ENCODE measurements around the gene TP53TG5.

DNA sequence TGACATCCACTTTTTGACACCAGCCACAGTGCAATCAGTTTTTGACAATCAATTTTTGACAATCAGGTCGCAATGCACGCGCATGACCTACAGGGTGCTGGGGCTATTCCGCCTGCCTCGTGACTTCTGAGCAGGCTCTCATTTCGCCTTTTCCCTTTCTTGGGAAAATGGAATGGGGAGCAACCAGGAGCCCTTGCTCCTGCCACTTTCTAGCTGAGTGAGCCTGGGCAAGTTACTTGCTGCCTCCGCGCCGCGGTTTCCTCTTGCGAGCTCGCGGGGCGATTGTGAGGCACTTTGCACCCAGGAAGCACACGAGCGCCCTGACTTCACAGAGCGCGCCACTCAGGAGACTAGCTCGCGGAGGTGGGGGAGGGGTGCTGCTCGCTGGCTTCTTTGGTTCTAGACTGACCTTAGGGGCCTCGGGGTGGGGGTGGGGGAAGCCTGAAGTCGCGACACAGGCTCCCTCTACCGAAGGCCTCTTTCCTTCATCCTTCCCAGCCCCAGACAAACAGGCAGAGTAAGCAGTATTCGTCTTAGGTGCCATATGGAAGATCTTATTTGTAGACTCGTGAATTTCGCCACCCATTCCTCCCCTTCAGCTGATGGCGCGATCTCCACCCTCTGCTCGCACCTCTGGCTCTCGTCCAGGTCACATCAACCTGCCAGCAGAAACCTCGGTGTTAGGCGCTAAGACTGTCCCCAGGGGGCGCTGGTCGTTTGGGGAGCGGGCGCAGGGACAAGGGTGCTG lies 4.6 kb downstream of the TP53TG5 start:
- TF ChIP-seq, protein P1, sequence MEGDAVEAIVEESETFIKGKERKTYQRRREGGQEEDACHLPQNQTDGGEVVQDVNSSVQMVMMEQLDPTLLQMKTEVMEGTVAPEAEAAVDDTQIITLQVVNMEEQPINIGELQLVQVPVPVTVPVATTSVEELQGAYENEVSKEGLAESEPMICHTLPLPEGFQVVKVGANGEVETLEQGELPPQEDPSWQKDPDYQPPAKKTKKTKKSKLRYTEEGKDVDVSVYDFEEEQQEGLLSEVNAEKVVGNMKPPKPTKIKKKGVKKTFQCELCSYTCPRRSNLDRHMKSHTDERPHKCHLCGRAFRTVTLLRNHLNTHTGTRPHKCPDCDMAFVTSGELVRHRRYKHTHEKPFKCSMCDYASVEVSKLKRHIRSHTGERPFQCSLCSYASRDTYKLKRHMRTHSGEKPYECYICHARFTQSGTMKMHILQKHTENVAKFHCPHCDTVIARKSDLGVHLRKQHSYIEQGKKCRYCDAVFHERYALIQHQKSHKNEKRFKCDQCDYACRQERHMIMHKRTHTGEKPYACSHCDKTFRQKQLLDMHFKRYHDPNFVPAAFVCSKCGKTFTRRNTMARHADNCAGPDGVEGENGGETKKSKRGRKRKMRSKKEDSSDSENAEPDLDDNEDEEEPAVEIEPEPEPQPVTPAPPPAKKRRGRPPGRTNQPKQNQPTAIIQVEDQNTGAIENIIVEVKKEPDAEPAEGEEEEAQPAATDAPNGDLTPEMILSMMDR (IDR thresholded peaks at IDR 0.05; ENCODE audit: low read depth, low read length, poor library complexity, severe bottlenecking), result peak; percentile 97
- TF ChIP-seq EZH2phosphoT487 (IDR thresholded peaks at IDR 0.05; ENCODE audit: borderline replicate concordance, low read length), result no peak

All from DOHH2 (cell line).